ENCODE data around the gene MALRD1.

The MALRD1 gene

GRCh38 chr10:19676063-19676462 is 627.5 kb downstream of the MALRD1 start:
- Histone ChIP-seq H3K79me2 (ENCODE audit: insufficient read depth, low read length) (no peaks in the 10 kb centered on the region), H3K4me3 (ENCODE audit: low read depth, low read length, poor library complexity, severe bottlenecking) (no peak overlapping the region), H3K4me1 (ENCODE audit: insufficient read depth, low read length, severe bottlenecking) (no peaks in the 10 kb centered on the region), H3K9me2 (ENCODE audit: low read depth, low read length) (no peaks in the 10 kb centered on the region), H3K9me3 (ENCODE audit: low read length) (no peaks in the 10 kb centered on the region), H3F3A (ENCODE audit: insufficient read depth, low read length) (no peaks in the 10 kb centered on the region), H3K36me3 (ENCODE audit: insufficient read depth, low read length) (no peaks in the 10 kb centered on the region), H3K27ac (ENCODE audit: low read depth, low read length, poor library complexity, severe bottlenecking) (no peak overlapping the region), H3K9ac (ENCODE audit: low read length) (no peak overlapping the region), H3K4me2 (ENCODE audit: low read length) (no peak overlapping the region), H4K20me1 (ENCODE audit: insufficient read depth, low read length) (no peaks in the 10 kb centered on the region), H3K27me3 (ENCODE audit: insufficient read depth, low read length) (no peaks in the 10 kb centered on the region), H2AFZ (ENCODE audit: low read length) (no peak overlapping the region)
- TF ChIP-seq EZH2 (IDR thresholded peaks at IDR 0.05; ENCODE audit: borderline replicate concordance, low read length) = no peak

DNA sequence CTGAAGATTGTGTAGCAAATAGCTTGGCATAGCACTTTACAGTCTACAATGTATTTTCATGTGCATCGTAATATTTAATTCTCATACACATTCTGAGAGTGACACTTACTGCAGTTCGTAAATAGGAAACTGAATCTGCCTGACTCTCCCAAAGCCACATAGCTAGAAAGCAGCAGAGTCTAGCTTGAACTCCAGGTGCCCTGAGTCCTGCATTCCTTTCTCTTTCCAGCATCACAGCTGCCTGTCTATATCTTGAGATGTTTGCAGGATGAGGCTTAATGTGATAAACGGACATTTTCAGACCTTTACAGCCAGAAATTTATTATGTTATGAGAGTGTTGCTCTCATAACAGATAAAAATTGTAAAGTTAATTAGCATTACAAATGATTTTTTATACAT is 634.8 kb downstream of the MALRD1 start:
- no peaks in the 10 kb centered on the region for H4K20me1 ChIP-seq (ENCODE audit: insufficient read depth, low read length)
- no peaks in the 10 kb centered on the region for H3K36me3 ChIP-seq (ENCODE audit: insufficient read depth, low read length)
- no peaks in the 10 kb centered on the region for H3K4me1 ChIP-seq (ENCODE audit: insufficient read depth, low read length, severe bottlenecking)
- H3F3A ChIP-seq (ENCODE audit: insufficient read depth, low read length) = no peaks in the 10 kb centered on the region
- H3K27me3 ChIP-seq (ENCODE audit: insufficient read depth, low read length) = no peaks in the 10 kb centered on the region
- H3K9ac ChIP-seq (ENCODE audit: low read length) = no peak overlapping the region
- no peak overlapping the region for H3K4me2 ChIP-seq (ENCODE audit: low read length)
- H3K4me3 ChIP-seq (ENCODE audit: low read depth, low read length, poor library complexity, severe bottlenecking) = no peak overlapping the region
- no peak overlapping the region for H2AFZ ChIP-seq (ENCODE audit: low read length)
- no peaks in the 10 kb centered on the region for H3K79me2 ChIP-seq (ENCODE audit: insufficient read depth, low read length)
- H3K27ac ChIP-seq (ENCODE audit: low read depth, low read length, poor library complexity, severe bottlenecking) = no peak overlapping the region
- no peak for TF ChIP-seq EZH2 (IDR thresholded peaks at IDR 0.05; ENCODE audit: borderline replicate concordance, low read length)
- no peak for TF ChIP-seq CTCF (IDR thresholded peaks at IDR 0.05; ENCODE audit: low read length)
- no peaks in the 10 kb centered on the region for H3K9me3 ChIP-seq (ENCODE audit: low read length)
- no peaks in the 10 kb centered on the region for H3K9me2 ChIP-seq (ENCODE audit: low read depth, low read length)

DNA sequence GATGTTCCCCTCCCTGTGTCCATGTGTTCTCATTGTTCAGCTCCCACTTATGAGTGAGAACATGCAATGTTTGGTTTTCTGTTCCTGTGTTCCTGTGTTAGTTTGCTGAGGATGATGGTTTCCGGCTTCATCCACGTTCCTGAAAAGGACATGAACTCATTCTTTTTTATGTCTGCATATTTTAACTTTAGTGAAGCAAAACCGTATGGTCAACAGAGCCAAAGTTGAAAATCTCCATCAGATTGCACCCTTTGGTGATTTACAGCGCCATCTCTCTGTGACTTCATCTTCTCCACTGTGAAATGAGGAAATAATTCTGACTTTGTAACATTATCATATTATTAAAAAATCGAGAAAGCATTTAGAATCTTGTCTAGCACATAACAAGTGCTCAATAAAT is 635.4 kb downstream of the MALRD1 start:
- H3K36me3 ChIP-seq (ENCODE audit: insufficient read depth, low read length) = no peaks in the 10 kb centered on the region
- H3K79me2 ChIP-seq (ENCODE audit: insufficient read depth, low read length) = no peaks in the 10 kb centered on the region
- no peak overlapping the region for H2AFZ ChIP-seq (ENCODE audit: low read length)
- no peaks in the 10 kb centered on the region for H4K20me1 ChIP-seq (ENCODE audit: insufficient read depth, low read length)
- no peaks in the 10 kb centered on the region for H3K9me2 ChIP-seq (ENCODE audit: low read depth, low read length)
- no peaks in the 10 kb centered on the region for H3K27me3 ChIP-seq (ENCODE audit: insufficient read depth, low read length)
- TF ChIP-seq EZH2 (IDR thresholded peaks at IDR 0.05; ENCODE audit: borderline replicate concordance, low read length) = no peak
- no peak; the same call in 1 of the 2 replicates for TF ChIP-seq CTCF (IDR thresholded peaks at IDR 0.05; ENCODE audit: low read length)
- H3K9ac ChIP-seq (ENCODE audit: low read length) = no peak overlapping the region
- H3K27ac ChIP-seq (ENCODE audit: low read depth, low read length, poor library complexity, severe bottlenecking) = no peak overlapping the region
- no peaks in the 10 kb centered on the region for H3K9me3 ChIP-seq (ENCODE audit: low read length)
- H3K4me1 ChIP-seq (ENCODE audit: insufficient read depth, low read length, severe bottlenecking) = no peaks in the 10 kb centered on the region
- no peak overlapping the region for H3K4me2 ChIP-seq (ENCODE audit: low read length)
- H3K4me3 ChIP-seq (ENCODE audit: low read depth, low read length, poor library complexity, severe bottlenecking) = no peak overlapping the region
- no peaks in the 10 kb centered on the region for H3F3A ChIP-seq (ENCODE audit: insufficient read depth, low read length)

GRCh38 chr10:19688344-19688743 is 639.7 kb downstream of the MALRD1 start:
- Histone ChIP-seq H3K9me2 (ENCODE audit: low read depth, low read length) (no peaks in the 10 kb centered on the region), H3K4me1 (ENCODE audit: insufficient read depth, low read length, severe bottlenecking) (no peaks in the 10 kb centered on the region), H3K9me3 (ENCODE audit: low read length) (0 out of 2 replicates have a peak, but pooled peaks cover 3% of the 10 kb centered on the region), H3K4me3 (ENCODE audit: low read depth, low read length, poor library complexity, severe bottlenecking) (no peak overlapping the region), H3F3A (ENCODE audit: insufficient read depth, low read length) (no peaks in the 10 kb centered on the region), H3K79me2 (ENCODE audit: insufficient read depth, low read length) (no peaks in the 10 kb centered on the region), H3K27ac (ENCODE audit: low read depth, low read length, poor library complexity, severe bottlenecking) (no peak overlapping the region), H2AFZ (ENCODE audit: low read length) (no peak overlapping the region), H3K4me2 (ENCODE audit: low read length) (no peak overlapping the region), H4K20me1 (ENCODE audit: insufficient read depth, low read length) (no peaks in the 10 kb centered on the region), H3K27me3 (ENCODE audit: insufficient read depth, low read length) (no peaks in the 10 kb centered on the region), H3K36me3 (ENCODE audit: insufficient read depth, low read length) (no peaks in the 10 kb centered on the region), H3K9ac (ENCODE audit: low read length) (no peak overlapping the region)
- TF ChIP-seq EZH2 (IDR thresholded peaks at IDR 0.05; ENCODE audit: borderline replicate concordance, low read length) (no peak), CTCF (IDR thresholded peaks at IDR 0.05; ENCODE audit: low read length) (no peak)

Data from OCI-LY1 (cell line).